Posterior cingulate gyrus (tissue), 11 donors: ENCODE measurements around the gene KCNQ1OT1.

ENCODE experiments used
- DNase-seq, 10 donors: peaks; one replicate each; pipeline versions ENCODE4 v3.0.0 to v3.0.0-alpha.2; 2020 to 2021; ENCODE audit warnings: mixed read lengths in 3 of 10
- intact Hi-C: fragments of 100-400 bp; cut with DNase I; formaldehyde crosslinking; loops from one replicate; pipeline ENCODE4 v1.15.1; 2023

KCNQ1OT1 gene

DNA sequence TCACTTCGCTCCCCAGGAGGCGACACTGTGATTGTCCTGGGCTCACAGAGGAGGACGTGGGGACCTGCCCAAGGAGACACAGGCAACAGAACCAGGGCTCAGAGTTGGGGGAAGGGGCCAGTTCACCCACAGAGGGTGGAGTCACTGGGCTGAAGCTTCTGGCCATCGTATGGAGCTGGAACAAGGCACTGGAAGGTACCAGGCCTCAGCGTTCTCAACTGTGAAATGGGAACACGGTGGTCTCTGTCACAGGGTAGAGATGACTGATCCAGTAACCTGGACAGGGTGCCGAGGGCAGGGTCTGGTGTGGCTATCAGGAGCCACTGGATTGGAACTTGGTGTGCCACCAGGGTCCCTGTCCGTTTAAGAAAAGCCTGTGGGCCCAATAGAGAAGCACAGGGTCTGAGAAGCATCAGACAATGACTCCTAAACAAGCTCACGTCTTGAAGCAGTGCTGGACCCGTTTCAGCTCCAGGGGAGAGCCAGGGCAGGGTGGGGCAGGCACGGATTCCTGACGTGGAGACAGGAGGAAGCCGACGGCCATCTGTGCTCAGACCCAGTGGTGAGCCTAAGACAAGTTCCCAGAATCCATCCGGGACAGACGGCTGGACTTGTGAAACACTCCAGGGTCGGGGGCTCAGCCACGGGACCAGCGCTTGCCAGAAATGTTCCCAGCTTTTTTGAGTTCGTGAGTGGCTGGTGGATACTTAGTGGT, 25.0 kb upstream of the KCNQ1OT1 start:
- DNase-seq, result no peak

DNA sequence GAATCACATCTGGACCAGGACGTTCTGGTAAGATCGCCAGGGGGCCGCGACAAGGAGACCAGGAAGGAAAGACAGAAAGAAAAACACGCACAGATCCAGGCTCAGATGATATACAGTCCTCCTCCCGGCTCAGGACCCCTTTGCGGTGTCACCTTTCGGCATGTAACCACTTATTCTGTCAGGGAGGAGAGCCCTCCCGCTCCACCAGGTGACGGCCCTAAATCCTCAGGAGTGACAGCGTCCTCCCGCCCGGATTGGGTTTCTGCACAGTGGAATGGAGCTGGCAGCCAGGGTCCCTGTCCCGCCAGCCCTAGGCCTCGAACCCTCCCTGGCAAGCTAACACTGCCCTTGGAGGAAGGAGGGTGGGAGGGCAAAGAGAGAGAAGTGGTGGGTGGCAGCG, 24.3 kb upstream of the KCNQ1OT1 start:
- intact Hi-C loops, result no loop called here
- DNase-seq, result no peak

More for the DNA sequence above, 25.0 kb upstream of the KCNQ1OT1 start:
- intact Hi-C loops, result no loop called here

DNA sequence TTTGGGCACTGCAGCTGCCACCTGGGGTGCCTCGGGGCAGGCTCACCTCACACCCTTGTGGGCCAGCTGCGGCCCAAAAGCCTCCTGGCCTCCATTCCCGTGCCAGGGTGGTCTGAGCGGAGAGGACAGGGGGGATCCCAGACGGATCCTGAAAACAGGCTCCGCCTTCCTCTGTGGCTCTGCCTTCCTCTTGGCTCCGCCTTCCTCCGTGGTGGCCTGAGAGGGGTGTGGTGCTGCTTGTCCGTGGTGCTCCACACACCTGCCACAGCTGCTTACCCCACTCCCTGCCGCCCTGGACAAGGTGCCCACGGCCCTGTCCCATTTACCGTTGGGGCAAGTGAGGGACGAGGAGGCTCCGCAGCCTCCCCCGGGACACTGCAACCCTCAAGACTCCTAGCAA, 23.2 kb upstream of the KCNQ1OT1 start:
- intact Hi-C loops, result no loop called here
- DNase-seq, result no peak

DNA sequence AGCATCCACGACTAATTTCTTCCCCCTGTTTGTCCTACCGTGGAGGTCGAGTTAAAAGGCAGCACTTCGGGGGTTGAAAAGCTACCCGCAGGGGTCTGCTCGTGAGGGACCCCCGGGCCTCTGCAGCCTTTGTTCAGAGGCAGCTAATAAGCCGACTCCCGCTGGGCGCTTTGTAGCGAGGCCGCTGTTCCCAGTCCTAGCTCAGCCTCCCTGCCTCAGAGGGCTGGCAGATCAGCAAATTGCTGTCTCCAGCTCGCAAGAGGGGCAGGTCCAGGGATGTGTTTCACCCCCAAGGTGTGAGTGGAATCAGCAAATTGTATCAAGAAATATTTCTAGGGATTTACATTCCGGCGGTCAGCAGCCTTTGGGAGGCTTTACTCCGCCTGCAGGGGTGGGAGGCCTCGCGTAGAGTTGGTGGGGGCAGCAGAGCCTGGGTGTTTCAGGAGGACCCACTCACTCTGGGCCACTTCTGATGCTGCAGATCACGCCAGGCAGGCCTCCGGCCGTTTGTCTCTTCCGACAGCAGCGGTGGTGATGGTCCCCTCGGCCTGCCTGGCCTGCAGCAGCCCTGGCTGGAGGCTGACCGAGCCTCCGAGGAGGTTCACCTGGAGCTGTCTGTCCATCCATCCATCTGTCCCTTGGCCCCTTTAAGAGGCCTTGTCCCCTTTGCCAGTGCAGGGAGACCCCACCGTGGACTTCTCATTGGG, 21.6 kb upstream of the KCNQ1OT1 start:
- peak in 1 of 10 donors; percentile 44 for DNase-seq
- intact Hi-C loops, result no loop called here

DNA sequence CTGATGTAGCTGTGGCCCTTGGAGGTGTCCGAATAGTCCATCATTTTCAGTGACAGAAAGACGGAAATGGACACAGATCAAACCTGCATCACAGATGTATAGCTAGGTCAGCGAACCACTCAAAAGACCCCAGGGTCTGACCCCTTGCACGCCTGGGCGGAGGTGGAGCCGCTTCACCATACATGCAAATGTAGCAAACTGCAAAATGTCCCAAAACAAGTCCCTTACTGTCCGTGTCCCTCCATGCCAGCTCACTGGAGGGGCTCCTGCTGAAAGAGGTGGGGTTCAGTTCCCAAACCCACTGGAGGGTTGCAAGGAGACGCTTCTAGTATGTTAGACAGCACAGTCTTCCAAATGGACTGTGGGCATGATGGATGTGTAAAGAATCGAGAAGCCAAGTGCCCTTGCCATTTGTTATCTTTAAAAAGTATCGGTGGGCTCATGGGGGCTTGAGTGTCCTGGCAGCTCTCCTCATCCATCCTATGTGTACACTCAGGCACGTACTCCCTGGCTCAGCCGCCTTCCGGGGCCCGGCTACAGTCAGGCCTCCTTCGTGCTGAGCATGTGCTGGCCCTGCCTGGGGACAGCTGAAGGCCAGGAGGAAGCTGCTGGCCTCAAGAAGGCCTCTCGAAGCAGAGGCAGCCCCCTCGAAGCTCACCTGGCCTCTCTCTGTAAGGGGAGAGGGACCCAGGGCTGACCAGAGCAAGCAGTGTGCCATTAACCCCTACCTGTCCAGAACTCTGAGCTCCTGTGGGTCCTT, 20.2 kb upstream of the KCNQ1OT1 start:
- intact Hi-C loops, result no loop called here
- DNase-seq, result peak in 1 of 10 donors; percentile 50

DNA sequence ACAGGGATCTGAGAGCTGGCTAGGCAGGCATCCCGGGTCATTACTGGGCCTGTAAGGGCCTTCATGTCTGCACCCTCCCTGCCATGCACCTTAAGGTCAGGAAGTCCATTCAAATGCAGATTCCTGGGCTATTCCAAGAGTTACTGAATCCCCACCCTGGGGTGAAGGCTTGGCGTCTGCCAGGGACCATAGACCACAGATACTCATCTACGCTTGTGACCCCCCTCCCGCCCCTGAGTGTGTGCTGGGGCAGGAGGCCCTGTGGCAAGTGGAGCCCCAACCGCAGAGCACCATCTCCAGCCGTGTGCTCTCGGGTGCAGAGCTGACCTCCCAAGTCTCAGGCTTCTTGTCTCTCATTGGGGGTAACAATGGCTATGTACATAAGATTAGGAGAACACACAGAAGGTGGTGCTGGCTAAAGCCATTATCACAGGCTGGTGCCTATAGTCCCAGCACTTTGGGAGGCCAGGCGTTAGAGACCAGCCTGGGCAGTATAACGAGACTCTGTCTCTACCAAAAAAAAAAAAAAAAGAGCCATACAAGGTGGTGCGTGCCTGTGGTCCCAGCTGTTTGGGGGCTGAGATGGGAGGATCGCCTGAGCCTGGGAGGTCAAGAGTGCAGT, 19.1 kb upstream of the KCNQ1OT1 start:
- peak in 1 of 10 donors; percentile 46 for DNase-seq
- intact Hi-C loops, result no loop called here

DNA sequence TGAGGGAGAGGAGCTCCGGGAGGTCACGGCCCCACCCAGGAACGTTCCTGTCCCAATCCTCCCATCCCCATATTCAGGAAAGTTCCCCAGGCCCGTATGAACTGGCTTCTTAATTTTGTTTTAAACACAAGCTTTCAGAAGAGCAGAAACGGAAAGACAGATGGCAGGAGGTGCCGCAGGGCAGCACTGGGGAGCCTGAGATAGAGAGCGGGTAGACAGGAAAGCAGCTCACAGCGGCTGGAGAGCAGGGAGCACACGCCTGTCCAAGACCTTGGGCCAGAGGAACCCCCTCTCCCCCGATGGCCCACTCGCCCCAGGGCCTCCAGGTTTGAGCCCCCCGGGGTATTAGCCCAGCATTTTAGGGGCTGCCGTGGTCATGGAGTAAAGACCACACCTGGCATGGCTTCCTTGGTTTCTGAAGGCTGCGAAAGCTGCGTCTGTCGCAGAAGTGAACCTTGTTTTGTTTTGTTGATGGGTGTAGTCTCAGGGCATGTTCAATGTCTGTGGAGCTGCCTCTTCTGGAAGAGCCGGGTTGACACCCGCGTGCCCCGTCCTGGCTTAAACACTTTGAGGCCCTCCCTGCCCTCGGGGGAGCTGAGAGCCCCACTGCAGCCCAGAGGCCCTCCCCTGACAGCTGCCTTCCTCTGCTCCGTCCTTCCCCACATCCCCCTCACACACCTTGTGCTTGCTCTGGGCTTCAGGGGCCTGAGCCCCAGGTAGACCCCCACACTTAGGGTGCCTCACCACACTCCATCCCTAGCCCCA, 17.9 kb upstream of the KCNQ1OT1 start:
- intact Hi-C loops, result no loop called here
- peak in 1 of 10 donors; percentile 45 for DNase-seq

DNA sequence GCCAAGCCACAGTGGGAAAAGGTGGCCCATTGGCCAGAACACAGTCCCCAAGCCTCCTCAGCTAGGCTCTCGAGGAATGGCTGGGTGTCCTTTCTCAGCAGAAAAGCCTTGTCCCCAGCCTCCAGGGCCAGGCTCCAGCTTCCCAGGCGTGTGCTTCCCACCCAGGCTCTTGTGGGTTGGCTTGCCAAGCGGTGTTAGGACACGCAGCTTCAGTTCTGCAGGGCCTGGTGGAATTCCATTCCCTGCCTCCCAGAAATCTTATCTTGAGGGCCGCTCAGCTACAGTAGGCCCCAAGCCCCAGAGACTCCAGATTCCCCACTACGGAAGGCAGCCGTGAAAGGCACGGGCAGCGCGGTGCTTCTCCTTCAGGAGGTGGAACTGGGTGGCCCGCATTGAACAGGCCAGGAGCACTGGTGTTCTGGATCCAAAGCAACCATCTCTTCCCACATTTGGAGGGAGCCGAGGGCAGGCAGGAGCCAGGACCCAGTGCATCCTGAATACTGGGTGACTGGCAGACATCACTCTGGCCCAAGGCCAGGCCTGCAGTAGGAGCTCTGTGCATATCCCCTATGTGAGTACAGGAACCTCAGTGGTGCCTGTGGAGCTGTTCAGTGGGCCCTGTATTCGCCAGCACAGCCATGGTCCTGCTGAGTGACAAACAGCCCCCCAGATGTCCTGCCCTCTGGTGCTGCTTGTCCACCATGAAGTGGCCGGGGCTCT, 16.7 kb upstream of the KCNQ1OT1 start:
- DNase-seq, result peak in 1 of 10 donors; percentile 73
- intact Hi-C loops, result no loop called here

DNA sequence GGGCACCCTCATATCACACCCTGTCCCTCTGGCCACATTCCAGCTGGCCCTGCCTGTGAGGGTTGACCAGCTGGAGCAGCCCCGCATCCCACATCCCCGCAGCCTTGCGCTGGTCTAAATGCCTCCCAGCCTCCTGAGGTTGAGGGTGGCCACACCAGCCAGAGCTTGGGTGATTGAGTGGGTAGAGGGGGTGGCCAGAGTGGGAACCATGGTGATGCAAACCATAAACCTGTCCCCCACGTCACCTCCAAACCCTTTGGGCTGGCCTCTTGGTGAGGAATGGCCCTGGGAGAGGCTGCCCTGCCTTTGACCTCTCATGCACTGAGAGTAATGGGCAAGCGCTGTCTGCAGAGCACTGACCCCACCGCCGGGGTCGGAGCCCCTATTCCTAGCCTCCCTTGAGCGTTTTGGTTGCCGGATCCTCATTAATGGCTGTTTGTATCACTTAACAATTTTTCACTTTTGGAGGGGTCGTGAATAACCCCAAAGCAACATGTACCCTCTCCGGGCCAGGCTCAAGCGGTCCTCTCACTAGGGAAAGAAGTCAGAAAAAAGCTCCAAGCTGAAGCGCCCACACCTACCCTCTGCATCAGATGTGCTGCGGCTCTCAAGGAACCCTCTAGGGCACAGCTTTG, 16.0 kb upstream of the KCNQ1OT1 start:
- intact Hi-C loops, result no loop called here
- peak in 1 of 10 donors; percentile 67 for DNase-seq

DNA sequence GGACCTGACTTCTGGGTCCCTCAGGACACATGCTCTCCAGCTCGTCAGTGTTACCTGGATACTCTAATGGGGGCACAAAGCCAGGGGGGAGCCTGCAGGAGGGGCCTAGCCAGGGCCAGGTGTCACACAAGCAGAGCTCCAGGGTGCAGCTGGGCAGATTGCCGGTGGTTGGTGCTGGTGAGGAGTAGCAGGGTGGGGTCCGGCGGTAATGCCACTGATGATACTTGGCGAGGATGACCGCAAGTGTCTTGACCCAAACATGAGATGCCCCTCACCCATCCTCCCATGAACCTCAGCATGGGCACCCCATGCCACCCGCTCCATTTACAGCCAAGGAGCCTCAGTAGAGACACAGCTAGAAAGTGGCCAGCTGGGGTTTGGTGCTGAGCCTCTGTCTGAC, 15.1 kb upstream of the KCNQ1OT1 start:
- intact Hi-C loops, result no loop called here
- DNase-seq, result peak in 1 of 10 donors; percentile 73

DNA sequence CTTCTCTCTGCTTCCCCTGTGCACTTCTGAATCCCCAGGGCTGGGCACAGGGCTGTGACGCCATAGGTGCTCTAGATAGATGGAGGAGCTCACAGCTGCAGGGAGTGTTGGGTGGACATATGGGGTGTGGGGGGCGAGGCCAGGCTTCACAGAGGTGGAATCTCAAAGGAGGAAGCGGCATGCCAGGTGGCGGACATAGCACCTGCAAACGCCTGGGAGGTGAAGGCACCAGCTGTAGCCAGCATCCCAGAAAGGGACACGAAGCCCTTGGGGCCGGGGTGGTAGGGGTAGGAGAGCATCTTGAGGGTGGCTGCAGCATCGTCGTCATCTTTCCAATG, 14.6 kb upstream of the KCNQ1OT1 start:
- intact Hi-C loops, result no loop called here
- DNase-seq, result peak in 1 of 10 donors; percentile 74

DNA sequence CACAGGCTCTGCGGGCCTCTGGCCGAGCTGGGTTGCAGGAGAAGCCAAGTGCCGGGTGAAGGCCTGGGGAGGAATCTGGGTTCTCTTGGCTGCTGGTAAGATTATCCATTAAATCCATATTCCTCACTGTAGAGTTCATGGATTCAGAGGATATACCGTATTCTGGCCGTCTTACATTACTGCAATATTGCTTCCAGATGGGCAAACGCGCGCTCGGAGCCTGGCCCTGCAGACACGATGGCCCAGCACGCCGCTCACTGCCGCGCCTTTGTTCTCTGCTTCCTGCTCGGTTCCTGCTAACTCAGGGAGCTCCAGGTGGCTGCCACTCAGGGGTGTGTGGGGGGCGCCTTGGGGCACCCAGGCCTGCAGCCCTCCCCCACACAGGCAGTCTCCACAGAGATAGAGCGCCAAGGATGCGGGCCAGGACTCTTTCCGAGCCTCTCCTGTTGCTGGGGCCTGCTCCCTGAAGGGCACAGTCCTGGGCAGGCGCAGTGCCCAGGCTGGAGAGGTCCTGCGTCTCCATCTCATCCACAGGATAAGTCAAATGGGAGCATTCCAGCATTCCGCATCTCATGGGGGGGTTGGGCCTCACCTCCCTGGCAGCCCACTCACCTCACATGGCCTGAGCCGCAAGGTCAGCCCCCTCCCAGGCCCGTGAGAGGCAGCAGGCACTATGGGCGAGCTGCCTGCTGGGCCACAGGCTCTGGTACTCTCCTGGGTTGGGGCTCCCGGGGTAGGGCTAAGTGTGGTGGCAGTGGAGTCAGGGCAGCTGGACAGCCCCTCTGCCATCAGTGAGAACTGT, 14.1 kb upstream of the KCNQ1OT1 start:
- intact Hi-C loops, result no loop called here
- peak in 1 of 10 donors; percentile 71 for DNase-seq

DNA sequence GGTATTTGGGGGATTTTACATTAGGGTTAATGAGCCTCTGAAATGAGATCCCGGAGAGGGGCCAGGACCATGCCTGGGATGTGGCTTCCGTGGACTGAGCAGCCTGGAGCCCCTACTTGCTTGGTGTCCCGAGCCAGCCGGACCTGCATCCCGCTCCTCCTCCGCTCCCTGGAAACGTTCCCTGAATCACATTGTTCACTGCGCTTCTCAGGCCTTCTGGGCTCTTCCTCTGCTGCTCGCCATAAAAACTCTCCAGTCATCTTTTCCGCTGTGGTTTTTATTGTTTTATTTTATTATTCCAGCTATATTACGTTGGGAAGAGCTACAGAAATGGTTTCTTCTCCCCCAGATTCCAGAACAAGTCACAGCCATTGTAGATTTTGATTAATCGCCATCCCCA, 13.3 kb upstream of the KCNQ1OT1 start:
- no peak for DNase-seq
- intact Hi-C loops, result no loop called here

DNA sequence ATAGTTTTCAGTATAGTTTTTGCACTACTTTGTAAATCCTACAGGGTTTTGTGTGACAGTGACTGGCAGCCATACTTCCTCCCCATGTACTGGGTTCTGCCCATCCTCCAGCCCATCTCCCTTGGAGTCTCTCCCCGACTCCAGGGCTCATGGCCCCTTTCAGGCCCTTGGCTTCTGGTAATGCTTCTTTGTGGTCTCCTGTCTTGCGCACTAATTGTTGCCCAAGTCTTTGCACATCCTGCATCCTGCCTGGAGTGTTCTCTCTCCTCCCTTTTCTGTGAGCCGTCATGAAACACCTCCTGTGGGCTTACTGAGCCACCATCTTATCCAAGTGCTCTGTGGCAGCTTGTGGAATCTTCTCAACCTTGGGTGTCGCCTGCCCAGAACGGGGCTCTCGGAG, 11.4 kb upstream of the KCNQ1OT1 start:
- DNase-seq, result peak in 1 of 10 donors; percentile 56
- intact Hi-C loops, result no loop called here

DNA sequence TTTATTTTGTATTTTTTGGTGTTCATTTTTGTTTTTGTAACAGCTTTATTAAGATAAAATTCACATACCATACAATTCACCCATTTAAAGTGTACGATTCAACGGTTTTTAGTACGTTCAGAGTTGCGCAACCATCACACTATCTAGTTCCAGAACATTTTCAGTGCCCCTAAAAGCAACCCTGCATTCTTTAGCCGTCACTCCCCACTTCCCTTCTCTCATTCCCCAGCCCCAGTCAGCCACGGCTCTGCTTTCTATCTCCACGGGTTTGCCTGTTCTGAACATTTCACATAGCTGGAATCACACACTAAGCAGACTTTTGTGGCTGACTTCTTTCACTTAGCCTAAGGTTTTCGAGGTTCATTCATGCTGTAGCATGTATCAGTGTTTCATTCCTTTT, 9.6 kb upstream of the KCNQ1OT1 start:
- DNase-seq, result peak in 2 of 10 donors; percentile 10 to 20
- intact Hi-C loops, result no loop called here

DNA sequence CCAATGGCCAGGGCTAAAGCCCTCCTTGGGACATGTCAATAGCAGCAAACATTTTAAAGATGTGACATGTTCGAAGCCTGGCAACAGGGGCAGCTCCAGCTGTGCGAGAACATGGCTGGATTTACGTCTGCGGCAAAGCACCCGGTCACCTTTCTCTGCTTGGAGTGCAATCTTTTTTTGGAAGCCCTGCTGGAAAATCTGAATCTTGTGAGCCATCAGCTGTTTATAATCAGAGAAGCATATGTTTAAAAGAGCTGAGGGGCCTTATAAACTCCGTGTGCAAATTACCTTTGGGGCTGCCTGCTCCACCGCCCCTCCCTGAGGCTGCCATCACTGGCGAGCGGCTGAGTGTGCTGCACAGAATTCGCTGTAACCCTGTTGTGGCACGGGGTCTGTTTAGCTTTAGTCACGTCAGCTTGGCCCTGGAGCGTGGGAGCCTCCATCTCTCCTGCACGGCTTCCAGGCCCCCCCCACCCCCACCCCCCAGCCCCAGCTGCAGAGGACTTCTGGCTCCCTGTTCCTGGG, 9.0 kb upstream of the KCNQ1OT1 start:
- intact Hi-C loops, result no loop called here
- DNase-seq, result peak in 3 of 10 donors; percentile 13 to 49 (median 38)

DNA sequence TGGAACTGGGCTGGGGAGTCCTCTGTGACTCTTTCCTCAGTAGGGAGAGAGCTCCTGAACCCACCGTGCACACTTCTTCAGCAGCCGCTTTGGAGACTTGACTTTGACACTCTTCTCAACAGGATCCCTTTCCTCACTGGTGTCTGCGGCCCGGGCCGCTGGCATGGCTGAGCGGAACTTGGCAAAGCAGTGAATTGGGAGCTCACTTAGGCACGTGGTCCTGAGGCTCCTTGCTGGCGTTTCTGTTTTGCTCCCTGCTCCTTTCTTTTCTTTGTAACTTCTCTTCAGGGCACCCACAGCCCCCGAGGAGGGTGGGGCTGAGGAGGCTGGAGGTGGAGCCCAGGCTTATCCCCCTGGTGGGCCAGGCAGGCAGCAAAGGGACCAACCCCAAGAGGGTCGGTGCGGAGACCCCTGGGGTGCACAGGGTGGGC, 8.4 kb upstream of the KCNQ1OT1 start:
- DNase-seq, result peak in 4 of 10 donors; percentile 26 to 84 (median 60)
- intact Hi-C loops, result no loop called here

DNA sequence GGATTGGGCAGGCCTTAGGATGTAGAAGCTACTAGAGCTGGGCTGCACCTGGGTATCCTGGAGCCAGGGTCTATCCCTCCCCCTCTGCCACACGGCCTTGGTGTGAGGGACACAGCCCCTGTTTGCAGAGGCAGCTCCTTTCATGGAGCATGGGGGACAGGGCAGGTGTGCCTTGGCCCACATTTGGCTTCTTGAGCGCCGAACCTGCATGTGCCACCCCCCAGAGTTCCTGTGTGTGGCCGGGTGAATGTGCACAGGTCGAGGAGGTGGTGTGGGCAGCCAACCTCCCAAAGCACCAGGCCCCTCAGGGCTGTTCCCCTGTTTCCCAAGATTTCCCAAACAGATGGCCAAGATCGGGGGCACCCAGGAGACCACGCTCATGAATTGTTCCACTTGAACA, 7.9 kb upstream of the KCNQ1OT1 start:
- peak in 3 of 10 donors; percentile 6 to 53 (median 46) for DNase-seq
- intact Hi-C loops, result no loop called here
